ENCODE data around the gene LTV1.
"Not testable (repeated sequence)": the region's sequence is repeated elsewhere in the genome, so short reads cannot be mapped to it uniquely, and the experiment has no call there.

Gene LTV1, protein sequence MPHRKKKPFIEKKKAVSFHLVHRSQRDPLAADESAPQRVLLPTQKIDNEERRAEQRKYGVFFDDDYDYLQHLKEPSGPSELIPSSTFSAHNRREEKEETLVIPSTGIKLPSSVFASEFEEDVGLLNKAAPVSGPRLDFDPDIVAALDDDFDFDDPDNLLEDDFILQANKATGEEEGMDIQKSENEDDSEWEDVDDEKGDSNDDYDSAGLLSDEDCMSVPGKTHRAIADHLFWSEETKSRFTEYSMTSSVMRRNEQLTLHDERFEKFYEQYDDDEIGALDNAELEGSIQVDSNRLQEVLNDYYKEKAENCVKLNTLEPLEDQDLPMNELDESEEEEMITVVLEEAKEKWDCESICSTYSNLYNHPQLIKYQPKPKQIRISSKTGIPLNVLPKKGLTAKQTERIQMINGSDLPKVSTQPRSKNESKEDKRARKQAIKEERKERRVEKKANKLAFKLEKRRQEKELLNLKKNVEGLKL

DNA sequence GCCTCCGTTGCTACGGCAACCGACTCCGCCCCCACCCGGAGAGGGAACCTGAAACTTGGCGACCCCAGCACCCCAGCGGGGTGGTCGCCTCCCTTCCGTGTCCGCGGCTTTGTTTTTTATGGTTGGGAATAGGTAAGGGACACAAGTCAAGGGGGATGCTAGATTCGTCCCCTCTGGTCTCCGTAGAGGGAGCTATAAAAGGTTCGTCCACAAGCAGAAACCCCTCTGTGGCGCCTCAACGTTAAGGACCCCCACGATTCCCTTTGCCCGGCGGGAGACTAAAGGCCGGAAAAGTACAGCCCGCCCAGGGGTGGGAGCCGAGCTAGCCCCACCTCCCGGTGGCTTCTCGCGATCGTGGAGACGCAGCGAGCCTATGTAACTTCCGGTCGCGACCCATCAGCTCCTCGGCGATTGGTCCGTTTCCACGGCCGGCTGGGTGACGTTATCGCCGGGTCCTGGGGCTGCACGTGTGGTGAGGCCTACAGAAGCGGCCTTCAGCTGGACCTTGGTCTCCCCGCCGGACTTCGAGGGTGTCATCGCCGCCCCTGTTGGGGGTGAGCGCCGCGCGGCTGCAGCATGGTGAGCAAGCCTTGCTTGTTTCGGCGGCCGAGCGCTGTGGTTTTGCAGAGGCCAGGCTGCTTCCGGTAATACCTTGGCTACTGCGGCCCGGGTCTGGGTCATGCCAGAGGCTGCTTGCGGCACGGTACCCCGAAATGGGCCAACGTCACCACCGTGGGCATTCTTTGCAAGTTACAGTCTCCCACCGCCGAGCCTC is at the start of gene LTV1:
Gene LTV1, plus strand, starts transcription at position 437 of the 775 bp plus-strand sequence. Its CDS starts 140 bp downstream, at position 577.
- DNase-seq = peak; percentile 74

DNA sequence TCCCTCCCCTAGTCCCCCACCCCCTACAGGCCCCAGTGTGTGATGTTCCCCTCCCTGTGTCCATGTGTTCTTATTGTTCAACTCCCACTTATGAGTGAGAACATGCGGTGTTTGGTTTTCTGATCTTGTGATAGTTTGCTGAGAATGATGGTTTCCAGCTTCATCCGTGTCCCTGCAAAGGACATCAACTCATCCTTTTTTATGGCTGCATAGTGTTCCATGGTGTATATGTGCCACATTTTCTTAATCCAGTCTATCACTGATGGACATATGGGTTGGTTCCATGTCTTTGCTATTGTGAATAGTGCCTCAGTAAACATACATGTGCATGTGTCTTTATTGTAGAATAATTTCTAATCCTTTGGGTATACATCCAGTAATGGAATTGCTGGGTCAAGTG is 46.6 kb upstream of the LTV1 start:
- not testable (repeated sequence) for DNase-seq

DNA sequence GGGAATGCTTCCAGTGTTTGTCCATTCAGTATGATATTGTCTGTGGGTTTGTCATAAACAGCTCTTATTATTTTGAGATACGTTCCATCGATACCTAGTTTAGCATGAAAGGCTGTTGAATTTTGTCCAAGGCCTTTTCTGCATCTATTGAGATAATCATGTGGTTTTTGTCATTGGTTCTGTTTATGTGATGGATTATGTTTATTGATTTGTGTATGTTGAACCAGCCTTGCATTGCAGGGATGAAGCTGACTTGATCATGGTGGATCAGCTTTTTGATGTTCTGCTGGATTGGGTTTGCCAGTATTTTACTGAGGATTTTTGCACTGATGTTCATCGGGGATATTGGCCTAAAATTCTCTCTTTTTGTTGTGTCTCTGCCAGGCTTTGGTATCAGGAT is 44.7 kb upstream of the LTV1 start:
- DNase-seq = not testable (repeated sequence)

DNA sequence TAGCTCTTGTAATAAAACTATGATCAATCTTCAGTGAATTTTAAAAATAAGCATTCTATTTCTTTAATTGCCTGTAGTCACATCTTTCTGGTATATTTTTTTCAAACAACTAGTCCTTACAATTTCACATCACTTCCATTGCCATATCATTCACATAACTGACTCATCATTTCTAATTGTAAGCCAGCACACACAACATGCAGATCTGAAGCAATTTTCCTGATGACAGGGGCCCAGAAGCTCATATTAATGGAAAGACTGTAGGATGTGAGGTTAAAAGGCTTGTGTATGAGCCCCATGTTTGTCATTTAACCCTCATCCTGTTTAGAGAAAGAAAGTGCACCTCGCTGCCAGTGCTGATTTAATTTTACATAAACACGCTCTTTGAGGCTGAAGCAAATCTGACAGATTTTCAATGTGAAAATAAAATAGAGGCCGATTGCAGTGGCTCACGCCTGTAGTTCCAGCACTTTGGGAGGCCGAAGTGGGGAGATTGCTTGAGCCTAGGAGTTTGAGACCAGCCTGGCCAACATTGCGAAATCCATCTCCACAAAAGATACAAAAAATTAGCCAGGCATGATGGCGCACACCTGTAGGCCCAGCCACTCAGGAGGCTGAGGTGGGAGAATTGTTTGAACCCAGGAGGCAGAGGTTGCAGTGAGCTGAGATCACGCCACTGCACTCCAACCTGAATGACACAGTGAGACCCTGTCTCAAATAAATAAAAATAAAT is 40.1 kb upstream of the LTV1 start:
- no peak for DNase-seq

DNA sequence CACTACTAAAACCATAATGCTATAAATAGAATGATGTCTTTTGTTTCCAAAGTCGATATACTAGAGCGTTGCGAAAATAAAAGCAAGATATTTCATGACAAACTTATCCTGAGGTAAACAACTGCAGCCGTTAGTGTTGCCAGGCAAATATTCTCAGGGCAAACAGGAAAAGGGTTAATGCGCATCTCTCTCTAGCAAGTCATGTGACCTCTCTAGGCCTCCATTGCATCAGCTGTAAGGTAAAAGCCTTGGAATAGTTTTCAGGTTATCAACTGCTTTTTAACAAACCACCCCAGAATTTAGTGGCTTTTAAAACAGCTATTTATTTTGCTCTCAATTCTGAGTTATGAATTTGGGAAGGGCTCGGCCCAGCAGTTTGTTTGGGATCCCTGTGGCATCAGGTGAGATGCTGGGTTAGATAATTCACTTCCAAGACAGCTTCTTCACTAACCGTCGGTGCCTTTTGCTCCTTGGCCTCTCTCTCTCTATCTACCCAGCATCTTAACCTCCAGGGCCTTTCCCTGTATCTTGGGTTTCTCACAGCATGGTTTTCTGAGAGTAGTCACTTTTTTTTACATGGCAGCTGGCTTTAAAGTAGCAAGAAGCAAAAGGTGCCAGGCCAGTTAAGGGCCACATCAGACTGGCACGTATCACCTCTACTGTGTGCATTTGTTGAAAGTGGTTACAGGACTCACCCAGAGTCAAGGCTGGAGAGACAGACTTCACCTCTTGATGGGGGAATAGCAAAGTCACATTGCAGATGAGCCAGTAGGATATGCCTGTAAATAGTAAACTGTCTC is 39.2 kb upstream of the LTV1 start:
- no peak for DNase-seq

DNA sequence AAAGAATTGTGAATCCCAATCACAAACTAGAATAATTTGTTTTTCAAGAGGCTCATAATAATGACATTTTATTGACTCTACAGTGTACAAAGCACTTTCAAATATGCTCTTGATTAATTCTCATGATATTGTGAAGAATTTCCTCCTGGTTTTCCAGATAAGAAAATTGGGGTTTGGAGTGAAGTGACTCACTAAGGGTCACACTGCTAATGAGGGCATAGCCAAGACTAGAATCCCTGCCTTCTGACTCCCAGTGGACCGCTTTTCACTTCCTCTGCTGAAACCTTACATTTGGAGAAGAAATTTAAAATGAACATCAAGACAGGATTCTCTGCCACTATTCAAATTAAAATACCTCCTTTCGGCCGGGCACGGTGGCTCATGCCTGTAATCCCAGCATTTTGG is 38.3 kb upstream of the LTV1 start:
- DNase-seq = no peak

DNA sequence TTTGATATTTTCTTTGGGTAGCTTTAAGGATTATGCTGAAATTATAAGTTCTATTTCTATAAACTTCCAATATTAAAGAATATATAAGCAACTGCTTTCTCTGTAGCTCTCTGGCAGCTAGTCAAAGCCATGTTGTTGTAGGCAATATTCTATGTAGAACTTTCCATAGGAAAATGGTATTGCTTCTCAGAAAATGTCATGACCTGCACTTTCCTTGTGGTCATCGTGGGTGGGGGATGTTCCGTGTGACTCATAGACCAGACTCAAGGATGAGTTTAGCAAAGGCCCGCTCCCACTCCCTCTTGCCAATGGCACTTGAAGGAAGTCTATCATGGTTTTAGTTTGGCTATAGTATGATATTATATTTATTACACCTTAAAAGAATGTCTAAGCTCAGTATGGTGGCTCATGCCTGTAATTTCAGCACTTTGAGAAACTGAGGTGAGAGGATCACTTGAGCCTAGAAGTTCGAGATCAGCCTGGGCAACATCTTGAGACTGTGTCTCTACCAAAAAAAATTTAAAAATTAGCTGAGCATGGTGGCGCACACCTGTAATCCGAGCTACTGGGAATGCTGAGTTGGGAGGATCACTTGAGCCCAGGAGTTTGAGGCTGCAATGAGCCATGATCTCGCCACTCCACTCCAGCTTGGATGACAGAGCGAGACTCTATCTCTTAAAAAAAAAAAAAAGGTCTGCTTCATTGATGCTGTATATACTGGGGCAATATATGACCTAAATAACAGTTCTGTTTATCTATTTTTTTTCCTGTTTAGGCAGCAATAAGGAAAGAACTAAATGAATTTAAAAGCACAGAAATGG is 36.6 kb upstream of the LTV1 start:
- DNase-seq = no peak

DNA sequence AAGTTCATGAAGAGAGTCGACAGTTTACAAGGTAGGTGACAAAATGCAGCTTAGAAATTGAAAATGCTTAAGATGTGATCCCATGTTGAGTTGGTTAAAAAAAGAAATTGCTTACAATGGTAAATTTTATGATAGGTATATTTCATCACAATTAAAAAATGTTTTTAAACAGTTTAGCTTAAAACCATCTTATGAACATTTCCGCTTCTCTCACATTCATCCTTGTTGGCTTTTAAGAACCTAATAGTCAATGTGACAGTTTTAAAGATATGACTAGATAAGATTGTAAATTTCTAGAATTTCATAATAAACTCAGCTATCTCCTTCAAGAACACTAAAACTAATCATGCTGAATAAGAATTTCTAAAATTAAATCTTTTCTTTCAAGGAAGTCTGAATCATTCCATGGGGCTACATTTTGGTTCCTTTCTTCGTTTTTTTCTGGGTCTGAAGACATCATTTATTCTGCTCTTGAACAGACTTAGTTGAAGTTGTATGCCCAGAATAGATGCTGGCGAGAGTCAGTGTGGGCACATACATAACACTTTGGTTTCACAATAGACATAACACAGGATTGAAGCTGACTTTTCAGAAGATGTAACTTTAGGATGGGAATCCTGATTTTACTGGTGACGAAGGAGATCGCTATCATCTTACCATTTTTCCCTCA is 35.9 kb upstream of the LTV1 start:
- no peak for DNase-seq

DNA sequence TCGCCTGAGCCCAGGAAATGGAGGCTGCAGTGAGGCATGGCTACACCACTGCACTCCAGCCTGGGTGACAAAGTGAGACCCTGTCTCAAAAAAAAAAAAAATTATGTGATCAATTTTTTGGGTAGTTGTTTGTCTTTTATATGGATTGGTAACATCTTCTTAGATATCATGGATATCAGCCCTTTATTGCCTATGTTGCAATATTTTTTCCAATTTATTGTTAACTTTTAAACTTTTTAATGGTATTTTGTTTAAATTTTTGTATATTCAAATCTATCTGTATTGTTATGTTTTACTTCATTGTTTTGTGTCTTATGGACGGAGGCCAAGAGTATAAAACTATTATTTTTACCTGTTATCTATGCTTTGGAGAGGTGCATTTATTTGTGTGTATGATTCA is 32.4 kb upstream of the LTV1 start:
- no peak for DNase-seq

DNA sequence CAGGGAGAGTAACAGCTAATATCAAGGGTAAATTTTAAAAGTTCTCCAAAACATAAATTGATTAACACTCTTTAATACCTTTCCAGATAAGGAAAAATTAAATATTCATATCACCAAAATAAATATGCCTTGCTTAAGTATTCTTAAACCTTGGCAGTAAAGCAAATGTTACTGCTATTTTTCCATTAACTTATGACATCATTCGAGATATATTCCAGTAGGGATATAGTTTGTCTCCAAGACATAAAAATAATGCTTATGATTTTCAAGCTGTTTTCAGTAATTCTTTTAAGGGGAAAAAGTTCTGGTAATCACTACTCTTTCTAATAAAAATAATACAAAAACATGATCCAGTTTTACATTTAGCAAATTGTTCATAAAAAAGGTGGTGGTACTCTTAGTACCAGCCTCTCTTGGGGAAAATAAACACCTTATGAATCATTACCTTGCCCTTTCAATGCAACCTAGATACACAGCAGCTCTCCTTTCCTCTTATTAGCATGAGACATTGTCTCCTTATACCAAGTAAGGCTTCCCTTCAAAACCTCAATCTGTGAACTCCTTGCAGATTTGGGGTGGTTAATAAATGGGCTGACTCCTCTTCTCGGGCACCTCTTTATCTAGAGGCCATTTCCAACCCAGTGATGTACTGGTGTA is 31.5 kb upstream of the LTV1 start:
- no peak for DNase-seq

DNA sequence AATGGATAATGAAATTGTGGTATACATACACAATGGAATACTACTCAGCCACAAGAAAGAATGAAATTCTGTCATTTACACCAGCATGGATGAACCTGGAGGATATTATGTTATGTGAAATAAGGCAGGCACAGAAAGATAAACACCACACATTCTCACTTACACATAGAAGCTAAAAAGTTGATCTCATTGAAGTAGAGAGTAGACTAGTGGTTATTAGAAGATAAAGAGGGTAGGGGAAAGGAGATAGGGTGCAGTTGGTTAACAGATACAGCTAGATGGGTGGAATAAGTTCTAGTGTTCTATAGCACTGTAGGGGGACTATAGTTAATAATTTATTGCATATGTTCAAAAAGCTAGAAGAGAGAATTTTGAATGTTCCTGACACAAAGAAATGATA is 25.5 kb upstream of the LTV1 start:
- DNase-seq = no peak

DNA sequence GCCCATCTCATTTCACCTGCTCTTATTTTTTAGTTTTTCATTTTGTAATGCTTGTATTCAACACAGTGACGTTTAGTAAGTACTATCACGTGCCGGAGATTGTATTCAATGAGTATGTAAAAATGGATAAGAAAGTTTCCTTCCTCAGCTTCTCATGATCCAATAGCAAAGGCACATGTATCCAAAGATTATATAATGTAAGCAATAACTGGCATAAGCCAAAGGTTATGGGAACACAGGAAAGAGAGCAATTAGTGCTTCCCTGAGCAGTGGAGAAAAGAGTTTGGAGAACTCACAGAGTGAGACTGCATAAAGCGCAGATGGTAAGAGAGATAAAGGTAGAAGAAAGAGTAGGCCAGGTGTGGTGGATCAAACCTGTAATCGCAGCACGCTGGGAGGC is 21.8 kb upstream of the LTV1 start:
- DNase-seq = no peak

DNA sequence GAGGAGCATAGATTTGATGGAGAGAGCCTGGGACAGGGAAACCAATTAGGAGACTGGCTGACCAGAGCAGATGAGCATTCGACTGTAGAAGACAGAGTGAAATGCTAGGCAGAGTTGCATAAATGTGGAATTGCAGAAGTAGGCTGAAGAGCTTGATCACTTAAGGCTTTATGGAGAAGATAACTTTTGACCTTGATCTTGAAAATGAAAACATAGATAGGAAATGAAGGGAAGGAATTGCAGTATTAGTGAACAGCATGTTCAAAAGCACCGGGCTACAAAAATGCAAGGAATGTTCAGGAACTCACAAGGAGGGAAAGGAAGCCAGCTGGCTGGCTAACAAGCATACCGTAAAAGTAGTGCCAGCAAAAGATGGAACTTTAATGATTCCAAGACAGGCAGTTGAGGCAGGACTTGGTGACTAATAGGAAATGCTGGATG is 20.5 kb upstream of the LTV1 start:
- DNase-seq = no peak

DNA sequence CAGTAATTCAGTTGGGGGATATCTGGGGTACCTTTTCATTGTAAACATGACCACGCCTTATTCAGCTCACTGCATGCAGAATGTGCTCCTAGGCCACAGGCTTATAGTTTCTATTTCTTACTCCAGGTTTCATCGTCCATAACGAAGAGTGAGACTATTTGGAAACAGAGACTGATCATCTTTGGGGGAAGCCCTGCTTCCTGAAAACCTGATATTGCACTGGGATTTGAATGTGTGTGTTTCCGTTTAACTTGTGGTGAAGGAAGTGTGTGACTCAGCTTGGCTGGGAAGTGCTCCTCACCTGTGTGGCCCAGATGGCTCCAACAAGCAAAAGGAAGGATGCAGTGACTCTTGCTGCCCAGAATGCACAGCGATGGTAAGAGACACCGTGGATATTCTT is 19.6 kb upstream of the LTV1 start:
- DNase-seq = no peak

DNA sequence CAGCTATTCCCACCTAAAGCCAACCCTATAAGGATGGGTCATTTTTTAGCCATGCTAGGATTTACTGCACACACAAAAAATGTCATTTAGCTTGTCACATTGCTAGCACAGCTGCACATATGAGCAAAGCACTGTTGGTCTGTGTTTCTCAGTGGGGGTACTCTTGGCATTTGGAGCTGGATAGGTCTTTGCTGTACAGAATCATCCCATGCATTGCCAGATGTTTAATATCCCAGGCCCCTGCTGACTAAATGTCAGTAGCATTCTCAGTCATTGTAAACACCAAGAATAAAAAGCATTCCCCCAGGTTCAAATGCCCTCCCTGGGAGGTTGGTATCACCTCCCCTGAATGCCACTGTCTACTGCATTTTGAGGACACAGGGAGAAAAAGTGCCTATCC is 14.6 kb upstream of the LTV1 start:
- DNase-seq = no peak

DNA sequence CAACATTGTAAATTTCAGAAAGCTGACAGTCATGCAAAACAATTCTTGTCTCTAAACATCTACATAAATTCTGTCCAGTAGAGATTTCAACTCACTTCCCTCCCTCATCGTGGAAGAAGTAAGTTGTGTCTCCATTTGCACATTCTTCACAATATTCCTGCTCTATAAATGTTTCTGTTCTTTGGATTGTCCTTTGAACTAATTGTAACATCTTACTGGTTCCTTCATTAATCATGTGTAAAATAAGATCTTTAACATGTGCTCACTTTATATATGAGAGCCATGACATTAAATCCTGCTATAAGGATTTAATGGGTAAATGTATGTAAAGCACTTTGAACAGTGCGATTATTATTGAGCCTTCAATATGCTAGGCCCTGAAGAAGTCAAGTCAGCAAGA is 7.0 kb upstream of the LTV1 start:
- no peak for DNase-seq

DNA sequence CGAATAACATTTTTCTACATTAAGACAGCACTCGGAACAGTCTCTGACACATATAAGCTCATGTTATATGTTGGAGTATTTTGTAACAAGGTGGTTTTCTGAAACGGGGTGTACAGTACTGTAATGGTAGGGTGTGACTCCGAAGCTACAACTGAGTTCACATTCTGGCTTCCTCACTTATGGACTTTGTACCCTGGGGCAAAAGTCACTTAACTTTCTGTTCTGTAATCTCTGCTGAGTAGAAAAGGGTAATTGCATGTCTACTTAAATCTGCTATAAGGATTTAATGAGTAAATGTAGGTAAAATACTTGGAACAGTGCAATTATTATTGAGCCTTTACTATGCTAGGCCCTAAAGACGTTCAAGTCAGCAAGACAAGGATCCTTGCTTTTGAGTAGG is 4.7 kb upstream of the LTV1 start:
- DNase-seq = no peak

DNA sequence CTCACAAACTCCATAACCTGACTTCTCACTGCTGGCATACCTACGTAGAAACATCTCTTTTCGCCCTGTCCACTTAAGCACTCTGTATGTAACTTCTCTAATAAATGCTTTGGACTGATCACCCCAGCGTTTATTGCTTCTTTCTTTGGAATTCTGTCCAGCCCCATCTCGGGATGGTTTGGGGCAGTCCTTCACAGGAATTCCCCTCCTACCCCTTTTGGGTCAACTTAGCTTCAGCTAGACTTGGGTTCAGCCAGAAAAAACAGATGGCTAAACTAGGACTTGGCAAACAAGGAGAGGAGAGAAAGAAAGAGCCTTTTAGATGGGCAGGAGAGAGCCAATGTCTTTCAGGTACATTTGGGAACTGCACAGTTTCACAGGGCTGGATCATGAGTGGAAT is 3.9 kb upstream of the LTV1 start:
- DNase-seq = no peak

DNA sequence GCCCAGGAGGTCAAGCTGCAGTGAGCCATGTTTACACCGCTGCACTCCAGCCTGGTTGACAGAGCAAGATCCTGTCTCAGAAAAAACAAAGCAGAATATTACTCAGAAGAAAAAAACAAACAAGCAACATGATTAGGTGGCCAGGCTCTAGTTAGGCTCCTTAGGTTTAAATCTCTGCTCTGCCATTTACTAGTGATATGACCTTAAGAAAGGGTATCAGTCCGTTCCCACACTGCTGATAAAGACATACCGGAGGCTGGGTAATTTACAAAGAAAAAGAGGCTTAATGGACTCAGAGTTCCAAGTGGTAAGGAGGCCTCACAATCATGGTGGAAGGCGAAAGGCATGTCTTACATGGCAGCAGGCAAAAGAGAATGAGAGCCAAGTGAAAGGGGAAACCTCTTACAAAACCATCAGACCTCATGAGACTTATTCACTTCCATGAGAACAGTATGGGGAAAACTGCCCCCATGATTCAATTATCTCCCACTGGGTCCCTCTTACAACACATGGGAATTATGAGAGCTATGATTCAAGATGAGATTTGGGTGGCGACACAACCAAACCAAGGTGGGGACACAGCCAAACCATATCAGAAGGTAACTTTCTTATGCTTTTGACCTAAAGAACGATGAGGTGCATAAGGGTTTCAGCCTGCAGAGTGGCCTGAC is 2.4 kb upstream of the LTV1 start:
- DNase-seq = no peak

DNA sequence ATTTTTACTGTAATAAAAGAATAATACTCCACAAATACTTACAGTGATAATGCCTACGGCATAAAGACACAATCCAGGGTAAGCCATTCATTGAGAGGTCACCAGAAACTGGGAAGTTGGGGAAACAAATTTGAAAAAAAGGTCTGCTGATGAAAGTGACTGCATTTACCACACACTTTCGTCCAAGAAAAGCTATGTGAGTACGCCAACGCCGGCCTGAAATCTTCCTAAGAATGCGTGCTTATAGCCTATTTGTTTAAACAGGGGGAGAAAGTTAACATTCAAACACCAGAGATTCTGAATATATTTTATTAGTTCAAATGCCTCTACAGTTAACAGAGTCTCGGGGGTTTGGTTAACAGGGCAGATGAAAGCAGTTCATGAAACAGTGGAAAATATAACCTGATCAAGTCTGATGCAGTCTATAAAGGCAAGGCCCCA is 657 bp upstream of the LTV1 start:
- DNase-seq = no peak

All from NCI-H1417 treated with DMSO at 0.1 percent for 48 hours (cell line).